SK-N-SH (cell line): Measurements from ENCODE around the gene FBXO36. TPM values are rescaled to one million over a fixed set of nuclear protein-coding genes. Genes with fewer than 3 reads are reported as not detected.

Experiments used
- CTCF ChIA-PET: fragments of 300-600, 350-600 bp; formaldehyde crosslinking; extraction: SDS; loops from one replicate; lab custom pipeline; 2021; lab: Yijun Ruan, JAX
- POLR2A ChIA-PET: fragments of 350-600 bp; sonication (Branson Sonifier 250); formaldehyde crosslinking; extraction: SDS; loops from one replicate; lab custom pipeline; 2020; ENCODE audit warnings: antibody characterized with exemption, inconsistent platforms; lab: Yijun Ruan, JAX
- DNase-seq: peaks from one replicate; pipeline ENCODE4 v3.0.0; 2012
- H2AFZ ChIP-seq: fragments of 200-600 bp; sonication (generic); 2 replicates; pipeline ENCODE4 v1.8.1; 2016; ENCODE audit warnings: antibody characterized with exemption, mild to moderate bottlenecking, low read depth
- H3F3A ChIP-seq: fragments of 200-600 bp; sonication (generic); replicated peaks from 2 replicates; pipeline ENCODE3; 2016; ENCODE audit warnings: antibody characterized with exemption, mild to moderate bottlenecking; ENCODE audit not compliant: insufficient read depth
- H3K27ac ChIP-seq, 2 experiments: fragments of 200-500 bp in 1 of 2; fragments of 200-600 bp in 1 of 2; sonication (Bioruptor generic) in 1 of 2; sonication (generic), shearing (Covaris generic) in 1 of 2; 2 replicates each; pipeline versions ENCODE4 v1.5.1 to v1.6.1; 2014 to 2016; ENCODE audit warnings: low read depth in 2 of 2, inconsistent platforms in 1 of 2, low read length in 1 of 2, mild to moderate bottlenecking in 1 of 2, mixed read lengths in 1 of 2
- H3K27me3 ChIP-seq: fragments of 200-600 bp; sonication (generic), shearing (Covaris generic); 2 replicates; pipeline ENCODE4 v1.6.1; 2016; ENCODE audit warnings: mixed run types; ENCODE audit not compliant: insufficient read depth
- H3K36me3 ChIP-seq, 2 experiments: fragments of 200-500 bp in 1 of 2; fragments of 200-600 bp in 1 of 2; sonication (Bioruptor generic) in 1 of 2; sonication (generic) in 1 of 2; replicated peaks in 1 of 2; 2 replicates each; pipeline versions ENCODE3 to v1.5.1; 2014 to 2016; ENCODE audit warnings: low read length in 1 of 2, mild to moderate bottlenecking in 1 of 2; ENCODE audit not compliant: insufficient read depth in 2 of 2, control insufficient read depth in 1 of 2
- H3K4me1 ChIP-seq, 2 experiments: fragments of 200-500 bp in 1 of 2; fragments of 200-600 bp in 1 of 2; sonication (Bioruptor generic) in 1 of 2; sonication (generic), shearing (Covaris generic) in 1 of 2; 2 replicates each; pipeline versions ENCODE4 v1.5.1 to v1.6.1; 2014 to 2016; ENCODE audit warnings: low read depth in 1 of 2, low read length in 1 of 2, mixed run types in 1 of 2; ENCODE audit not compliant: insufficient read depth in 2 of 2, control insufficient read depth in 1 of 2
- H3K4me2 ChIP-seq: fragments of 200-600 bp; sonication (generic), shearing (Covaris generic); 2 replicates; pipeline ENCODE4 v1.6.1; 2017; ENCODE audit warnings: mixed run types
- H3K4me3 ChIP-seq, 2 experiments: fragments of 200-500 bp in 1 of 2; fragments of 200-600 bp in 1 of 2; sonication (Bioruptor generic) in 1 of 2; sonication (generic), shearing (Covaris generic) in 1 of 2; 2 replicates each; pipeline versions ENCODE4 v1.5.1 to v1.8.1; 2014 to 2016; ENCODE audit warnings: low read depth in 2 of 2, inconsistent platforms in 1 of 2, low read length in 1 of 2, mild to moderate bottlenecking in 1 of 2, mixed read lengths in 1 of 2, moderate library complexity in 1 of 2
- H3K79me2 ChIP-seq: fragments of 200-600 bp; sonication (generic); 2 replicates; pipeline ENCODE4 v1.8.1; 2017; ENCODE audit warnings: mild to moderate bottlenecking; ENCODE audit not compliant: insufficient read depth
- H3K9ac ChIP-seq: fragments of 200-600 bp; sonication (generic); 2 replicates; pipeline ENCODE4 v1.6.1; 2017; ENCODE audit warnings: mixed run types
- H3K9me2 ChIP-seq: fragments of 200-600 bp; sonication (generic); 2 replicates; pipeline ENCODE4 v1.6.1; 2017; ENCODE audit warnings: mixed run types
- H3K9me3 ChIP-seq: fragments of 200-600 bp; sonication (generic); 2 replicates; pipeline ENCODE4 v1.6.1; 2017; ENCODE audit warnings: mixed run types, mild to moderate bottlenecking, moderate library complexity
- H4K20me1 ChIP-seq: fragments of 200-600 bp; sonication (generic); 2 replicates; pipeline ENCODE4 v1.6.1; 2017; ENCODE audit warnings: mild to moderate bottlenecking, mixed run types; ENCODE audit not compliant: insufficient read depth
- CHD2 ChIP-seq: fragments of 150-350 bp; IDR thresholded peaks from 2 replicates; pipeline ENCODE4 v1.6.1; 2018; ENCODE audit warnings: low read length; ENCODE audit not compliant: partially characterized antibody
- ELF1 ChIP-seq: IDR thresholded peaks from 2 replicates; pipeline ENCODE4 v1.4.0; 2012
- EP300 ChIP-seq, 2 experiments: IDR thresholded peaks; 2 replicates each; pipeline versions ENCODE4 v1.4.0 to v1.6.1; 2012; ENCODE audit warnings: borderline replicate concordance in 1 of 2, low read depth in 1 of 2, low read length in 1 of 2
- EZH2phosphoT487 ChIP-seq: fragments of 200-600 bp; sonication (generic); IDR thresholded peaks from 2 replicates; pipeline ENCODE4 v1.6.1; 2017; ENCODE audit warnings: low read depth, mixed run types, mild to moderate bottlenecking, antibody characterized with exemption, moderate library complexity, borderline replicate concordance
- FOXJ3 ChIP-seq: sonication (generic); formaldehyde crosslinking; IDR thresholded peaks from 2 replicates; pipeline ENCODE4 v1.5.1; 2020; ENCODE audit warnings: mild to moderate bottlenecking, missing genetic modification reagents
- FOXM1 ChIP-seq: IDR thresholded peaks from 2 replicates; pipeline ENCODE4 v1.4.0; 2012; ENCODE audit warnings: low read depth, mild to moderate bottlenecking
- IRF3 ChIP-seq: fragments of 150-350 bp; IDR thresholded peaks from 2 replicates; pipeline ENCODE4 v1.6.1; 2016; ENCODE audit warnings: mild to moderate bottlenecking, low read depth, low read length
- JUND ChIP-seq: IDR thresholded peaks from 2 replicates; pipeline ENCODE4 v1.4.0; 2012
- NFIC ChIP-seq: IDR thresholded peaks from 2 replicates; pipeline ENCODE4 v1.4.0; 2012; ENCODE audit warnings: borderline replicate concordance
- NRF1 ChIP-seq: IDR thresholded peaks from 2 replicates; pipeline ENCODE4 v1.6.1; 2012; ENCODE audit warnings: low read depth, mild to moderate bottlenecking, low read length
- POLR2AphosphoS5 ChIP-seq: IDR thresholded peaks from 2 replicates; pipeline ENCODE4 v1.6.1; 2012; ENCODE audit warnings: low read depth, low read length
- RCOR1 ChIP-seq: fragments of 150-350 bp; IDR thresholded peaks from 2 replicates; pipeline ENCODE4 v1.6.1; 2017; ENCODE audit warnings: antibody characterized with exemption, low read length
- SIN3A ChIP-seq: IDR thresholded peaks from 2 replicates; pipeline ENCODE4 v1.6.1; 2012; ENCODE audit warnings: low read depth, mild to moderate bottlenecking, low read length, moderate library complexity, borderline replicate concordance
- SMC3 ChIP-seq: IDR thresholded peaks from 2 replicates; pipeline ENCODE4 v1.6.1; 2012; ENCODE audit warnings: low read depth, low read length, improper control_type of control experiment
- TAF1 ChIP-seq: IDR thresholded peaks from 2 replicates; pipeline ENCODE4 v1.6.1; 2012; ENCODE audit warnings: low read depth, mild to moderate bottlenecking, low read length, moderate library complexity, borderline replicate concordance
- YY1 ChIP-seq: IDR thresholded peaks from 2 replicates; pipeline ENCODE4 v1.4.0; 2012; ENCODE audit warnings: low read depth, mild to moderate bottlenecking
- WGBS: methylation state at CpG from one replicate; pipeline ENCODE4 v1.1.6; 2017; ENCODE audit warnings: low lambda C conversion rate; 5-methylcytosine and 5-hydroxymethylcytosine counted together
- polyA plus RNA-seq, 3 experiments: library from polyadenylated mRNA; depleted of rRNA; stranded (reverse); fragments of >200 nt; gene quantifications; 2 replicates each; pipeline ENCODE4 v1.2.3, GENCODE V29; 2012
- TF ChIP-seq, protein P1 (sequence below): fragments of 200-600 bp; sonication (generic); IDR thresholded peaks from 2 replicates; pipeline ENCODE4 v1.6.1; 2017; ENCODE audit warnings: antibody characterized with exemption, mild to moderate bottlenecking, moderate library complexity
- TF ChIP-seq, protein P2 (sequence below): IDR thresholded peaks from 2 replicates; pipeline ENCODE4 v1.4.0; 2012; ENCODE audit warnings: low read depth, borderline replicate concordance
- TF ChIP-seq, protein P3 (sequence below): fragments of 150-350 bp; IDR thresholded peaks from 2 replicates; pipeline ENCODE4 v1.6.1; 2017; ENCODE audit warnings: antibody characterized with exemption, low read length, low read depth, borderline replicate concordance

Gene FBXO36
- polyA plus RNA-seq, 1 of the 3 experiments (the other 2 are of a cell fraction), result 3.9 TPM

DNA sequence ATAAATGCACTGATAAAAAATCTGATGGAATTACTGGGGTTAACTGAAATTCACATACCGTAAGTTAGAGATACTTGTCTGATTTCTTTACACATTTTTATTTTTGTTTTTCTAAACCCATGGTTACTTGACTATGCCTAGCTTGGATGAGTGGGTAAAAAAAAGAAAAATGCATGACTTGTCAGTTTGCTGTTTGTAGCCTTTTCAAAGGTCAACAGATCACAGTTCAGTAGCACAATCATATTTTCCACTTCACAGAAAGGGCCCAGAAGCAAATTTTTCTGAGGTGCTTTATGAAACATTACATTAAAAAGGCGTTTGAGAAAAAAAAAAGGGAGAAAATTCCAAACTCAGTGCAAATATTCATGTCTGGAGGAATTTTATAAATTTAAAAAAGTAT lies 130.0 kb downstream of the FBXO36 start:
- 77% methylated on average over 2 of the region's 2 CpGs for WGBS
- DNase-seq, result no peak

DNA sequence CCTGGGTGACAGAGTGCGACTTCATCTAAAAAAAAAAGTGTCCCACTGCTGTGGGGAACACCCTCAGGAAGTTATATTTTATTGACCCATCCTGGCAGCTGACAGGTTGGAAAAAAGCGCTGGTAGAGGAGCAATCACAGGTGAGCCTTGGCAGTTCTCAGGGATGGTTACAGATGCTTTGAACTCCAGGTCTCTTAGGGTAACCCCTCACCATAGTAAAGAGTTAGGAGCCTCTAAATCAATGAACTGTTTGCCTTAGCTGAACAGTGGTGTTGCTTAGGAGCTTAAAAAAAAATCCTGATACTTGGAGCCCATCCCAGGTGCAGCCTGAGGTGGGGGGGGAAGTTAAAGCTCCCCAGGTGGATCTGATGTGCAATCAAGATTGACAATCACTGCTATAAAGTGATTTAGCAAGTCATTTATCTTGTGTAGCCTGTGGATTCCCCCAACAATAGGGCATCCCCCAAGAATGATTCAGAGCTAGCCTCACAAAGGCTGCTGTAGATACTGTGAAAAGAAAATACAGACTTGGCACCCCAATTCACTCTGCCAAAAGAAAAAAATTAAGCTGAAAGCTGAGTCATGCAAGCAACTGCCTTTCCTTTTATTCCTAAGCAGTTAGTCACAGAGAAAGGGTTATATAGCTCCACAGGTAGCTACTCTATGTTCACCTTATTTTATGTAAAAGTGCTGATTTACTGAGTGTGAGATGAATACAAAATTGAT lies 131.6 kb downstream of the FBXO36 start:
- Histone ChIP-seq H3K4me2 (0 out of 2 replicates have a peak overlapping the region, but pooled peaks have one; percentile 27), H3K27ac (peak overlapping the region in 1 of 2 experiments; percentile 15; a peak in 1 of 4 replicates), H3K9ac (no peak overlapping the region), H3K4me3 (no peak overlapping the region), H4K20me1 (no peaks in the 10 kb centered on the region), H3K9me2 (no peaks in the 10 kb centered on the region), H3K36me3 (no peaks in the 10 kb centered on the region), H3K9me3 (no peaks in the 10 kb centered on the region), H2AFZ (no peak overlapping the region), H3K27me3 (no peaks in the 10 kb centered on the region), H3K79me2 (no peaks in the 10 kb centered on the region), H3F3A (peaks cover 5% of the 10 kb centered on the region), H3K4me1 (no peaks in the 10 kb centered on the region; a peak in 1 of 4 replicates)
- CTCF ChIA-PET, result interaction anchor here (1.0 to 7.7 kb wide), 2 partner anchors 15 to 103 kb away, joined by 3 to 69 read pairs; partner anchors contain the start of gene SLC16A14
- DNase-seq, result no peak
- WGBS, result 100% methylated on average over 2 of the region's 2 CpGs
- POLR2A ChIA-PET, result no interaction called here
- TF ChIP-seq, protein P1, sequence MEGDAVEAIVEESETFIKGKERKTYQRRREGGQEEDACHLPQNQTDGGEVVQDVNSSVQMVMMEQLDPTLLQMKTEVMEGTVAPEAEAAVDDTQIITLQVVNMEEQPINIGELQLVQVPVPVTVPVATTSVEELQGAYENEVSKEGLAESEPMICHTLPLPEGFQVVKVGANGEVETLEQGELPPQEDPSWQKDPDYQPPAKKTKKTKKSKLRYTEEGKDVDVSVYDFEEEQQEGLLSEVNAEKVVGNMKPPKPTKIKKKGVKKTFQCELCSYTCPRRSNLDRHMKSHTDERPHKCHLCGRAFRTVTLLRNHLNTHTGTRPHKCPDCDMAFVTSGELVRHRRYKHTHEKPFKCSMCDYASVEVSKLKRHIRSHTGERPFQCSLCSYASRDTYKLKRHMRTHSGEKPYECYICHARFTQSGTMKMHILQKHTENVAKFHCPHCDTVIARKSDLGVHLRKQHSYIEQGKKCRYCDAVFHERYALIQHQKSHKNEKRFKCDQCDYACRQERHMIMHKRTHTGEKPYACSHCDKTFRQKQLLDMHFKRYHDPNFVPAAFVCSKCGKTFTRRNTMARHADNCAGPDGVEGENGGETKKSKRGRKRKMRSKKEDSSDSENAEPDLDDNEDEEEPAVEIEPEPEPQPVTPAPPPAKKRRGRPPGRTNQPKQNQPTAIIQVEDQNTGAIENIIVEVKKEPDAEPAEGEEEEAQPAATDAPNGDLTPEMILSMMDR, result no peak
- TF ChIP-seq NFIC (peak; percentile 52), FOXJ3 (no peak), CHD2 (no peak), TAF1 (no peak), RCOR1 (no peak), SIN3A (no peak), JUND (peak; percentile 61), ELF1 (no peak), EP300 (IDR thresholded peaks at IDR 0.05; ENCODE audit: borderline replicate concordance in 1 of 2, low read depth in 1 of 2, low read length in 1 of 2) (no peak), EZH2phosphoT487 (no peak), FOXM1 (no peak), YY1 (no peak), NRF1 (no peak)
- TF ChIP-seq, protein P2, sequence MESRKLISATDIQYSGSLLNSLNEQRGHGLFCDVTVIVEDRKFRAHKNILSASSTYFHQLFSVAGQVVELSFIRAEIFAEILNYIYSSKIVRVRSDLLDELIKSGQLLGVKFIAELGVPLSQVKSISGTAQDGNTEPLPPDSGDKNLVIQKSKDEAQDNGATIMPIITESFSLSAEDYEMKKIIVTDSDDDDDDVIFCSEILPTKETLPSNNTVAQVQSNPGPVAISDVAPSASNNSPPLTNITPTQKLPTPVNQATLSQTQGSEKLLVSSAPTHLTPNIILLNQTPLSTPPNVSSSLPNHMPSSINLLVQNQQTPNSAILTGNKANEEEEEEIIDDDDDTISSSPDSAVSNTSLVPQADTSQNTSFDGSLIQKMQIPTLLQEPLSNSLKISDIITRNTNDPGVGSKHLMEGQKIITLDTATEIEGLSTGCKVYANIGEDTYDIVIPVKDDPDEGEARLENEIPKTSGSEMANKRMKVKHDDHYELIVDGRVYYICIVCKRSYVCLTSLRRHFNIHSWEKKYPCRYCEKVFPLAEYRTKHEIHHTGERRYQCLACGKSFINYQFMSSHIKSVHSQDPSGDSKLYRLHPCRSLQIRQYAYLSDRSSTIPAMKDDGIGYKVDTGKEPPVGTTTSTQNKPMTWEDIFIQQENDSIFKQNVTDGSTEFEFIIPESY, result no peak

More for the DNA sequence above, 130.0 kb downstream of the FBXO36 start:
- no peaks in the 10 kb centered on the region for H3K9me3 ChIP-seq
- no peak overlapping the region for H3K4me3 ChIP-seq
- no peak overlapping the region for H2AFZ ChIP-seq
- H3K4me1 ChIP-seq, result no peaks in the 10 kb centered on the region; a peak in 1 of 4 replicates
- no peaks in the 10 kb centered on the region for H3K36me3 ChIP-seq
- H3F3A ChIP-seq, result peaks cover 5% of the 10 kb centered on the region
- H3K9me2 ChIP-seq, result no peaks in the 10 kb centered on the region
- POLR2A ChIA-PET, result no interaction called here
- H3K79me2 ChIP-seq, result no peaks in the 10 kb centered on the region
- no peak overlapping the region for H3K9ac ChIP-seq
- no peak overlapping the region for H3K4me2 ChIP-seq
- CTCF ChIA-PET, result interaction anchor here (7.7 kb wide), 1 partner anchor 16 kb away, joined by 69 read pairs; the partner anchor contains the start of gene SLC16A14
- no peaks in the 10 kb centered on the region for H3K27me3 ChIP-seq
- no peak for TF ChIP-seq IRF3
- no peak for TF ChIP-seq POLR2AphosphoS5
- TF ChIP-seq EZH2phosphoT487, result no peak
- no peak for TF ChIP-seq FOXM1
- no peak for TF ChIP-seq EP300 (IDR thresholded peaks at IDR 0.05; ENCODE audit: borderline replicate concordance in 1 of 2, low read depth in 1 of 2, low read length in 1 of 2)
- no peak for TF ChIP-seq NFIC
- no peak for TF ChIP-seq JUND
- TF ChIP-seq, protein P3, sequence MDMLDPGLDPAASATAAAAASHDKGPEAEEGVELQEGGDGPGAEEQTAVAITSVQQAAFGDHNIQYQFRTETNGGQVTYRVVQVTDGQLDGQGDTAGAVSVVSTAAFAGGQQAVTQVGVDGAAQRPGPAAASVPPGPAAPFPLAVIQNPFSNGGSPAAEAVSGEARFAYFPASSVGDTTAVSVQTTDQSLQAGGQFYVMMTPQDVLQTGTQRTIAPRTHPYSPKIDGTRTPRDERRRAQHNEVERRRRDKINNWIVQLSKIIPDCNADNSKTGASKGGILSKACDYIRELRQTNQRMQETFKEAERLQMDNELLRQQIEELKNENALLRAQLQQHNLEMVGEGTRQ, result no peak
- no peak for TF ChIP-seq YY1
- TF ChIP-seq SMC3, result no peak
- no peak overlapping the region for H3K27ac ChIP-seq
- H4K20me1 ChIP-seq, result no peaks in the 10 kb centered on the region
